Heart right ventricle (tissue), 16 donors: ENCODE measurements around the gene HRH2. TPM values are rescaled to one million over a fixed set of nuclear protein-coding genes. Genes with fewer than 3 reads are reported as not detected.
A peak's percentile ranks its signal among the peaks of the same experiment; 100 is the strongest.

Source experiments
- ATAC-seq, 8 donors: fragments of 200-7000 bp; cut with Tn5 transposase; one replicate each; pipeline ENCODE4 v1.9.1; 2020; ENCODE audit warnings: mild to moderate bottlenecking in 8 of 8, moderate library complexity in 8 of 8, moderate number of reproducible peaks in 1 of 8
- DNase-seq, 2 donors: peaks; one replicate each; pipeline ENCODE4 v3.0.0-alpha.2; 2020
- H3K27ac ChIP-seq, 10 donors: fragments of 200-600 bp; sonication (generic) in 2 of 10; one replicate each; pipeline versions ENCODE4 v1.5.0 to v1.8.0; 2020 to 2022; ENCODE audit warnings: mild to moderate bottlenecking in 3 of 10
- H3K27me3 ChIP-seq, 7 donors: fragments of 200-600 bp; one replicate each; pipeline ENCODE4 v1.8.0; 2021 to 2022; ENCODE audit warnings: mild to moderate bottlenecking in 2 of 7
- H3K36me3 ChIP-seq, 9 donors: fragments of 200-600 bp; sonication (generic) in 1 of 9; one replicate each; pipeline versions ENCODE4 v1.5.0 to v1.8.0; 2020 to 2022; ENCODE audit warnings: mild to moderate bottlenecking in 2 of 9
- H3K4me1 ChIP-seq, 9 donors: fragments of 200-600 bp; sonication (generic) in 1 of 9; one replicate each; pipeline versions ENCODE4 v1.5.0 to v1.8.0; 2020 to 2022; ENCODE audit warnings: mild to moderate bottlenecking in 4 of 9
- H3K4me3 ChIP-seq, 10 donors: fragments of 200-600 bp; sonication (generic) in 2 of 10; one replicate each; pipeline versions ENCODE4 v1.5.0 to v1.8.0; 2020 to 2022; ENCODE audit warnings: mild to moderate bottlenecking in 7 of 10, moderate library complexity in 2 of 10
- H3K9me3 ChIP-seq, 11 donors: fragments of 200-600 bp in 10 of 11; sonication (generic) in 2 of 11; one replicate each; pipeline versions ENCODE4 v1.5.0 to v1.8.0; 2013 to 2022; ENCODE audit warnings: mild to moderate bottlenecking in 2 of 11, control low read depth in 1 of 11, moderate library complexity in 1 of 11
- WGBS, 2 donors: extraction: QIAGEN DNeasy Blood & Tissue Kit; methylation state at CpG; one replicate each; pipeline ENCODE4 v1.1.7; 2013; ENCODE audit warnings: inconsistent platforms in 1 of 2; 5-methylcytosine and 5-hydroxymethylcytosine counted together
- intact Hi-C, 10 donors: fragments of 100-400 bp; cut with DNase I; formaldehyde crosslinking; loops; one replicate each; pipeline versions ENCODE4 v1.11.1 to v1.14.2; 2022
- polyA plus RNA-seq, 2 donors: library from polyadenylated mRNA; stranded (reverse); fragments of 200-250 nt; gene quantifications; one replicate each; pipeline ENCODE4 v1.2.3, GENCODE V29; 2013
- total RNA-seq, 10 donors: library from RNA; stranded (reverse); fragmentation: NEBNext Ultra II Directional in 3 of 10; extraction: Animal tissue kit (Norgen Biotek cat#: 25700) in 3 of 10; gene quantifications; one replicate each; pipeline versions ENCODE4 v1.2.1 to v1.2.4, GENCODE V29; 2021 to 2023
- TF ChIP-seq, protein P1 (sequence below), 9 donors: fragments of 200-600 bp; sonication (generic) in 2 of 9; IDR thresholded peaks; one replicate each; pipeline versions ENCODE4 v1.5.0 to v1.8.0; 2021 to 2022; ENCODE audit warnings: antibody characterized with exemption in 9 of 9, mild to moderate bottlenecking in 5 of 9, moderate library complexity in 1 of 9
- donor health status: Arrhythmogenic right ventricular cardiomyopathy.
- donor health status: ischemic (EF 13 %, LVEDD 7.1; RV severe dilation, severe dysfunction).
- donor health status: healthy with polysubstance abuse.
- donor health status: DM: no; HTN: yes; CAD: no.
- donor health status: DM: no; HTN: no; CAD: no.
- donor health status: ischemic (EF 25% LVEDD 6.9; RV normal size, moderate dysfunction).
- donor health status: ischemic (EF 25% LVEDD 5.7; RV mildly dilated, moderate dysfunction).
- donor health status: healthy.
- donor health status: DM: yes; HTN: yes; CAD: no.
- donor health status: Ischemic cardiomyopathy.
- donor health status: ischemic (EF 35%, LVEDD 5.7; RV mildly dilated, moderate dysfunction).
- donor health status: nonischemic (EF 11% LVEDD 7.7; RV severe dilation, severe dysfunction).
- donor health status: DM: yes; HTN: yes; CAD: no.
- donor health status: PGD.
- donor health status: ischemic (EF 29% LVEDD 5.4; RV normal size, mild dysfunction).
- donor health status: nonischemic (EF 23%, LVEDD 6.1; RV moderate dilation, normal function).

The HRH2 gene
- total and polyA plus RNA-seq, 12 donors = 12.2 to 78.7 (median 50.6) TPM

- intact Hi-C loops = loop anchor here in 2 of 10 donors (5.0 kb wide), 2 partner anchors 40 to 160 kb away; partner anchors contain the start of gene HRH2 (in 1 of the 2)
- peaks cover 0 to 17% (median 0%) of the 10 kb centered on the region in 9 donors for H3K36me3 ChIP-seq
Observed at GRCh38 chr5:175696855-175697198, 39.0 kb downstream of the HRH2 start.

DNA sequence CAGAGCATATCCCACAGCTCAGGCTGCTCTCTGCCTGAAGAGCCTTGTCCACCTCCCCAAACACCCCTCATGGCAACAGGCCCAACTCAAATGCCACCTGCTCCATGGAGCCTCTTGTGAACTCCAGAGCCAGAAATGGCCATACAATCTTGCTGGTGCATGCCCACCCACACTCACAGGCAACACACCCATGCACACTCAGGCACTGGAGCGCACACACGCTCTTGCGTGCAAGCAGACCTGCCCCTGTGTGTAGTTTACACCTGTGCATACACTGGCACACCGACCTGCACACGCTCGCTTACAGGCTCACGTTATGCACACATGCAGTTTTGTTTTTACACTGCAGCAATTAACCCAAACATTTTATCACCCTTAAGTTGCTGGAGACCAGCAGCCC is 40.0 kb downstream of the HRH2 start:
- no peaks in the 10 kb centered on the region for H3K27me3 ChIP-seq
- intact Hi-C loops = loop anchor here in 2 of 10 donors (5.0 kb wide), 2 partner anchors 41 to 161 kb away; partner anchors contain the start of gene HRH2 (in 1 of the 2)
- TF ChIP-seq, protein P1, sequence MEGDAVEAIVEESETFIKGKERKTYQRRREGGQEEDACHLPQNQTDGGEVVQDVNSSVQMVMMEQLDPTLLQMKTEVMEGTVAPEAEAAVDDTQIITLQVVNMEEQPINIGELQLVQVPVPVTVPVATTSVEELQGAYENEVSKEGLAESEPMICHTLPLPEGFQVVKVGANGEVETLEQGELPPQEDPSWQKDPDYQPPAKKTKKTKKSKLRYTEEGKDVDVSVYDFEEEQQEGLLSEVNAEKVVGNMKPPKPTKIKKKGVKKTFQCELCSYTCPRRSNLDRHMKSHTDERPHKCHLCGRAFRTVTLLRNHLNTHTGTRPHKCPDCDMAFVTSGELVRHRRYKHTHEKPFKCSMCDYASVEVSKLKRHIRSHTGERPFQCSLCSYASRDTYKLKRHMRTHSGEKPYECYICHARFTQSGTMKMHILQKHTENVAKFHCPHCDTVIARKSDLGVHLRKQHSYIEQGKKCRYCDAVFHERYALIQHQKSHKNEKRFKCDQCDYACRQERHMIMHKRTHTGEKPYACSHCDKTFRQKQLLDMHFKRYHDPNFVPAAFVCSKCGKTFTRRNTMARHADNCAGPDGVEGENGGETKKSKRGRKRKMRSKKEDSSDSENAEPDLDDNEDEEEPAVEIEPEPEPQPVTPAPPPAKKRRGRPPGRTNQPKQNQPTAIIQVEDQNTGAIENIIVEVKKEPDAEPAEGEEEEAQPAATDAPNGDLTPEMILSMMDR (IDR thresholded peaks at IDR 0.05) = no peak
- H3K27ac ChIP-seq = no peak overlapping the region
- peaks cover 10 to 41% (median 25%) of the 10 kb centered on the region in 9 donors for H3K4me1 ChIP-seq
- 86 to 91% methylated on average over 7 of the region's 7 CpGs for WGBS, 2 donors
- peaks cover 0 to 17% (median 0%) of the 10 kb centered on the region in 9 donors for H3K36me3 ChIP-seq
- no peak for ATAC-seq
- H3K4me3 ChIP-seq = no peak overlapping the region
- H3K9me3 ChIP-seq = peaks cover 0 to 10% (median 0%) of the 10 kb centered on the region in 11 donors
- no peak for DNase-seq

More at GRCh38 chr5:175696855-175697198, 39.0 kb downstream of the HRH2 start:
- Histone ChIP-seq H3K9me3 (peaks cover 0 to under 1% (median 0%) of the 10 kb centered on the region in 11 donors), H3K27me3 (no peaks in the 10 kb centered on the region), H3K27ac (peak overlapping the region in 2 of 10 donors; percentile 13 to 88), H3K4me3 (peak overlapping the region in 1 of 10 donors; percentile 7), H3K4me1 (peaks cover 10 to 52% (median 27%) of the 10 kb centered on the region in 9 donors)
- 89 to 90% methylated on average over 14 of the region's 14 CpGs for WGBS, 2 donors
- TF ChIP-seq, protein P1 (IDR thresholded peaks at IDR 0.05) = no peak
- ATAC-seq (peak in 1 of 8 donors; percentile 11), DNase-seq (no peak)

- no peak overlapping the region for H3K4me3 ChIP-seq
- H3K9me3 ChIP-seq = peaks cover 0 to 15% (median 0%) of the 10 kb centered on the region in 11 donors
- H3K36me3 ChIP-seq = peaks cover 0 to 17% (median 0%) of the 10 kb centered on the region in 9 donors
- 68 to 72% methylated on average over 18 of the region's 18 CpGs for WGBS, 2 donors
- intact Hi-C loops = loop anchor here in 2 of 10 donors (5.0 kb wide), 2 partner anchors 41 to 161 kb away; partner anchors contain the start of gene HRH2 (in 1 of the 2)
- TF ChIP-seq, protein P1 (IDR thresholded peaks at IDR 0.05) = no peak
- ATAC-seq (no peak), DNase-seq (no peak)
- H3K27me3 ChIP-seq = no peaks in the 10 kb centered on the region
- peaks cover 5 to 34% (median 18%) of the 10 kb centered on the region in 9 donors for H3K4me1 ChIP-seq
- no peak overlapping the region for H3K27ac ChIP-seq
Observed at GRCh38 chr5:175698401-175699115, 40.7 kb downstream of the HRH2 start.

DNA sequence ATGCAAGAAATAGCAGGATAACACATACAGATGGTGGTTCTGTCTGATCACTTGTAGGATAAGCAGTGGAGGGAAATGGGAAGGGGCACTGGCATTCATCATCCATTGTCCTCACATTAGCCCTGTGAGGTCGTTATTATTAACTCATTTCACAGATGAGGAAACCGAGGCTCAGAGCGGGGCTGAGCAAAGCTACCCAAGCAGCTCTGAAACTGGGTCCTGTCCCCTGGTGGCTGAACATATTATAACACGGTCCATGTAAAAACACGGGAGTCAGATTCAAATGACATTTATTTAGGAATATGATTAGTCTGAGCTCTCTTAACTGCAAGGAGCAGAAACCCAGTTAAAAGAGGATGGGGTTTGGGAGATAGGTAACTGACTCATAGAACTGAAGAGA is 43.1 kb downstream of the HRH2 start:
- Histone ChIP-seq H3K27me3 (no peaks in the 10 kb centered on the region), H3K27ac (no peak overlapping the region), H3K4me1 (peaks cover 0 to 10% (median 0%) of the 10 kb centered on the region in 9 donors), H3K36me3 (peaks cover 0 to 17% (median 0%) of the 10 kb centered on the region in 9 donors), H3K9me3 (peaks cover 0 to 20% (median 0%) of the 10 kb centered on the region in 11 donors), H3K4me3 (no peak overlapping the region)
- intact Hi-C loops = no loop called here
- DNase-seq (no peak), ATAC-seq (no peak)
- 80 to 84% methylated on average over 5 of the region's 5 CpGs for WGBS, 2 donors
- TF ChIP-seq, protein P1 (IDR thresholded peaks at IDR 0.05) = peak in 7 of 9 donors; percentile 25 to 45 (median 40)
